Gastroesophageal sphincter (tissue), 4 donors: ENCODE results near the gene SPRN. TPM values are rescaled to one million over a fixed set of nuclear protein-coding genes. Genes with fewer than 3 reads are reported as not detected.
"Not testable (repeated sequence)": the region's sequence is repeated elsewhere in the genome, so short reads cannot be mapped to it uniquely, and the experiment has no call there.

ENCODE experiments used
- ATAC-seq: fragments of 150-250 bp; one replicate; pipeline ENCODE4 v1.9.1; 2016; ENCODE audit warnings: mild to moderate bottlenecking, moderate library complexity
- H3K27ac ChIP-seq, 4 donors: fragments of 200-600 bp; sonication (generic) in 3 of 4; 1 replicate in 3 of 4; 2 replicates in 1 of 4; pipeline ENCODE4 v1.5.1; 2016 to 2019
- H3K27me3 ChIP-seq: fragments of 200-600 bp; sonication (generic); one replicate; pipeline ENCODE4 v1.5.1; 2019
- H3K36me3 ChIP-seq, 2 donors: fragments of 200-600 bp; sonication (generic); one replicate each; pipeline ENCODE4 v1.5.1; 2019; ENCODE audit warnings: control low read depth in 1 of 2
- H3K4me1 ChIP-seq, 3 donors: fragments of 200-600 bp; sonication (generic); 1 replicate in 2 of 3; 2 replicates in 1 of 3; pipeline ENCODE4 v1.5.1; 2016 to 2019; ENCODE audit warnings: control low read depth in 2 of 3
- H3K4me3 ChIP-seq, 2 donors: fragments of 200-600 bp; sonication (generic); one replicate each; pipeline ENCODE4 v1.5.1; 2019; ENCODE audit warnings: mild to moderate bottlenecking in 1 of 2, moderate library complexity in 1 of 2
- H3K9me3 ChIP-seq, 3 donors: fragments of 200-600 bp; sonication (generic); one replicate each; pipeline ENCODE4 v1.5.1; 2017 to 2019; ENCODE audit warnings: control low read depth in 2 of 3
- EP300 ChIP-seq: sonication (generic); formaldehyde crosslinking; IDR thresholded peaks from one replicate; pipeline ENCODE4 v1.6.1; 2017; ENCODE audit warnings: antibody characterized with exemption, mild to moderate bottlenecking
- POLR2A ChIP-seq, 2 donors: fragments of 450-650 bp; IDR thresholded peaks; one replicate each; pipeline ENCODE4 v1.6.1; 2017; ENCODE audit warnings: antibody characterized with exemption in 2 of 2, mild to moderate bottlenecking in 2 of 2, moderate library complexity in 1 of 2
- POLR2AphosphoS5 ChIP-seq: sonication (generic); formaldehyde crosslinking; IDR thresholded peaks from one replicate; pipeline ENCODE4 v1.6.1; 2017; ENCODE audit warnings: antibody characterized with exemption
- WGBS, 2 donors: methylation state at CpG; one replicate each; pipeline ENCODE4 v1.1.5; 2018; ENCODE audit warnings: low coverage in 1 of 2; 5-methylcytosine and 5-hydroxymethylcytosine counted together
- total RNA-seq, 4 donors: library from RNA; depleted of rRNA; stranded (reverse); fragments of >200 nt; gene quantifications; one replicate each; pipeline ENCODE4 v1.1.0, GENCODE V29; 2016
- TF ChIP-seq, protein P1 (sequence below), 4 experiments: fragments of 200-600 bp in 2 of 4; fragments of 450-650 bp in 2 of 4; sonication (generic) in 1 of 4; IDR thresholded peaks; one replicate each; pipeline ENCODE4 v1.5.1; 2017 to 2019; ENCODE audit warnings: antibody characterized with exemption in 4 of 4, mild to moderate bottlenecking in 2 of 4, moderate library complexity in 2 of 4

The SPRN gene
- total RNA-seq, 4 donors from 2014 or later = 0.12 to 0.35 TPM; not detected in 2

DNA sequence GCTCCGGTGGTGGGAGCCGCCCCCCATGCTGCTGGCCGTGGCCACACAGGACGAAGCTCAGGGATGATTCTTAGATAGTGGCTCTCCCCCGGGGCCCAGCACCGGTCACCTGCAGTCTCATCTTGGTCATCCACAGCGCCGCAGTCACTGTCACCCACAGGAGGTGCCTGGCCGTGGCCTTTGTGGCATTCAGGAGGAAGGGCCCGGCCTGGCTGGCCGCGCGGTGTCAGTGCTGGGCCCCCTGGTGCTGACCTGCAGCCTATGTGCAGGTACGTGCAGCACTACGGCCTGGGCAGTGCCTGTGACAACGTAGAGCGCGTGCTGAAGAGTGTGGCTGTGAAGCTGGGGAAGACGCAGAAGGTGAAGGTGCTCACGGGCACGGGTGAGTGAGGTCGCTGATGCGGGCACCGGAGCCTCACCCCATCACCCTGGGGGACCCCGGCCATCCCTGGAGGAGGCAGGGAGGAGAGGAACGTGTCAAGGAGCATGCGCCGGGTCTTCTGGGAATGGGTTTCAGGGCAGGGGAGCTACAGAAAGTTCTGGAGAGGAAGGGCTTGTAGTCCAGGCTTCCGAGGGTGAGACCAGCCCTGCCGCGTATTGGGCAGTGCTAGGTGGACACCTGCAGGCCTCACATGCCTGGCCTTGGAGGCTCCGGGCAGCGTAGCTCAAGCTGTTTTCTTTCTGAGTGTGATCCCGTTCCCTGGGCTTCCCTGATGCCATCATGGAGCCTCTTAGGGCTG lies 5.0 kb downstream of the SPRN start:
- no peak for ATAC-seq
- Histone ChIP-seq H3K36me3 (peaks cover 0 to 55% of the 10 kb centered on the region in 2 donors), H3K9me3 (no peaks in the 10 kb centered on the region), H3K4me3 (no peak overlapping the region), H3K4me1 (peaks cover 0 to 10% (median 0%) of the 10 kb centered on the region in 3 donors), H3K27me3 (peaks cover 19% of the 10 kb centered on the region), H3K27ac (no peak overlapping the region)
- WGBS, 2 donors = 50 to 89% methylated on average over 2 to 3 of the region's 34 CpGs
- TF ChIP-seq EP300 = no peak
- TF ChIP-seq POLR2AphosphoS5 = no peak

DNA sequence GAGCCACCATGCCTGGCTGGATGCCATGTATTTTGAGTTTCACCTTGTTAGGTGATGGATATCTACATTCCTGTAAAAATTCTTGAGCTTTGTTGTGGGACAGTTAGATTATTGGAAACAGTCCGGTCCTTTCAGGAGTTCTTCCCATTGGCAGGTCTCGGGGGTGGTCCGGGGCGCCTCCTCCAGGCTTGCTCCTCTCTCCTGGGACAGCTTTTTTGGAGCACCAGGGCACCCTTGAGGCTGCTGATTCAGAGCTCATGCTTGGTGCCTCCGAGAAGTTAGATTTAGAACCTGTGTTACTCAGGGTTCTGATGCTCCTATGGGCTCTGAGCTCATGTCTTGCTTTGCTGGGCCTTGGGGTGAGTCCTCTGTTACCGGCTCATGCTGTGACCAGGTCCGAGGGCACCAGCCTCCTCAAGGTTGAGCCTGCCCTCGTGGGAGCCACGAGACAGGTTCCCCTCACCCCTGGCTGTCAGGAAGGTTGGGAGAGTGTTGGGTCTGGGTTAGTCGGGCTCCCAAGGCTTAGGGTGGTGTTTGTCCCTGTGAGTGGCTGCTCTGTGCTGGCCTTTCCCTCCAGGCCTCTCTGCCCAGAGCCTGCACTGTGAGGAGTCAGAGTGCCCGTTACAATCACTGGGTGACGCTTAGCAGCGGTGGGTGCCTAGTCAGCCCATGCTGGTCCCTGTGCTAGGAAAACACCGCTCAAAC lies 6.0 kb downstream of the SPRN start:
- TF ChIP-seq EP300 = no peak
- no peak overlapping the region for H3K4me3 ChIP-seq
- H3K27ac ChIP-seq = no peak overlapping the region
- no peaks in the 10 kb centered on the region for H3K9me3 ChIP-seq
- H3K4me1 ChIP-seq = peaks cover 0 to 7% (median 0%) of the 10 kb centered on the region in 3 donors
- peaks cover 16% of the 10 kb centered on the region for H3K27me3 ChIP-seq
- H3K36me3 ChIP-seq = peaks cover 0 to 61% of the 10 kb centered on the region in 2 donors
- WGBS, 2 donors = 60 to 95% methylated on average over 1 to 5 of the region's 14 CpGs
- no peak for ATAC-seq

DNA sequence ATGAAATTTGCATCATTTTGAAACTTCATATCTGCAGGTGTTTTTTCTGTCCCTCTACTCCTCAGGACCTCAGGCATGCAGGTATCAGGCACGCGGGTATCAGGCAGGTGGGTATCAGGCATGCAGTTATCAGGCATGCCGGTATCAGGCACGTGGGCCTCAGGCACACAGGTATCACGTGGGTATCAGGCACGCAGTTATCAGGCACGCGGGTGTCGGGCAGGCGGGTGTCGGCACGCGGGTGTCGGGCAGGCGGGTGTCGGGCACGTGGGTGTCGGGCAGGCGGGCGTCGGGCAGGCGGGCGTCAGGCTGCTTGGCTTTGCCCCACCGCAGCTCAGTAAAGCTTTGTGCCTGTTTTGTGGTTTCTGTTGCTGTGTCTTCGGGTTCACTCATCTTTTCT lies 8.7 kb downstream of the SPRN start:
- H3K36me3 ChIP-seq = peaks cover 0 to 81% of the 10 kb centered on the region in 2 donors
- TF ChIP-seq, protein P1, sequence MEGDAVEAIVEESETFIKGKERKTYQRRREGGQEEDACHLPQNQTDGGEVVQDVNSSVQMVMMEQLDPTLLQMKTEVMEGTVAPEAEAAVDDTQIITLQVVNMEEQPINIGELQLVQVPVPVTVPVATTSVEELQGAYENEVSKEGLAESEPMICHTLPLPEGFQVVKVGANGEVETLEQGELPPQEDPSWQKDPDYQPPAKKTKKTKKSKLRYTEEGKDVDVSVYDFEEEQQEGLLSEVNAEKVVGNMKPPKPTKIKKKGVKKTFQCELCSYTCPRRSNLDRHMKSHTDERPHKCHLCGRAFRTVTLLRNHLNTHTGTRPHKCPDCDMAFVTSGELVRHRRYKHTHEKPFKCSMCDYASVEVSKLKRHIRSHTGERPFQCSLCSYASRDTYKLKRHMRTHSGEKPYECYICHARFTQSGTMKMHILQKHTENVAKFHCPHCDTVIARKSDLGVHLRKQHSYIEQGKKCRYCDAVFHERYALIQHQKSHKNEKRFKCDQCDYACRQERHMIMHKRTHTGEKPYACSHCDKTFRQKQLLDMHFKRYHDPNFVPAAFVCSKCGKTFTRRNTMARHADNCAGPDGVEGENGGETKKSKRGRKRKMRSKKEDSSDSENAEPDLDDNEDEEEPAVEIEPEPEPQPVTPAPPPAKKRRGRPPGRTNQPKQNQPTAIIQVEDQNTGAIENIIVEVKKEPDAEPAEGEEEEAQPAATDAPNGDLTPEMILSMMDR (IDR thresholded peaks at IDR 0.05) = no peak
- TF ChIP-seq EP300 = no peak
- no peak for TF ChIP-seq POLR2AphosphoS5
- no peak for TF ChIP-seq POLR2A (IDR thresholded peaks at IDR 0.05)
- no peak for ATAC-seq
- no peak overlapping the region for H3K4me3 ChIP-seq
- no peak overlapping the region for H3K27ac ChIP-seq
- H3K27me3 ChIP-seq = no peaks in the 10 kb centered on the region
- no peaks in the 10 kb centered on the region for H3K4me1 ChIP-seq
- 94 to 97% methylated on average over 7 to 21 of the region's 25 CpGs for WGBS, 2 donors
- peaks cover 0 to 21% (median 0%) of the 10 kb centered on the region in 3 donors for H3K9me3 ChIP-seq

DNA sequence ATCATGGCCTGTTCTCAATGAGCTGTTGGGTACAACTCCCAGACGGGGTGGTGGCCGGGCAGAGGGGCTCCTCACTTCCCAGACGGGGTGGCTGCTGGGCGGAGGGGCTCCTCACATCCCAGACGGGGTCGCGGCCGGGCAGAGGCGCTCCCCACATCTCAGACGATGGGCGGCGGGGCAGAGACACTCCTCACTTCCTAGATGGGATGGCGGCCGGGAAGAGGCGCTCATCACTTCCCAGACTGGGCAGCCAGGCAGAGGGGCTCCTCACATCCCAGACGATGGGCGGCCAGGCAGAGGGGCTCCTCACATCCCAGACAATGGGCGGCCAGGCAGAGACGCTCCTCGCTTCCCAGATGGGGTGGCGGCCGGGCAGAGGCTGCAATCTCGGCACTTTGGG lies 10.0 kb downstream of the SPRN start:
- H3K27me3 ChIP-seq, H3K4me1 ChIP-seq, H3K4me3 ChIP-seq, ATAC-seq, H3K27ac ChIP-seq: not testable (repeated sequence)
- WGBS, 2 donors = no CpG with 5 or more reads among the region's 23 CpGs
- peaks cover 0 to 81% of the 10 kb centered on the region in 2 donors for H3K36me3 ChIP-seq
- H3K9me3 ChIP-seq = peaks cover 0 to 28% (median 0%) of the 10 kb centered on the region in 3 donors

DNA sequence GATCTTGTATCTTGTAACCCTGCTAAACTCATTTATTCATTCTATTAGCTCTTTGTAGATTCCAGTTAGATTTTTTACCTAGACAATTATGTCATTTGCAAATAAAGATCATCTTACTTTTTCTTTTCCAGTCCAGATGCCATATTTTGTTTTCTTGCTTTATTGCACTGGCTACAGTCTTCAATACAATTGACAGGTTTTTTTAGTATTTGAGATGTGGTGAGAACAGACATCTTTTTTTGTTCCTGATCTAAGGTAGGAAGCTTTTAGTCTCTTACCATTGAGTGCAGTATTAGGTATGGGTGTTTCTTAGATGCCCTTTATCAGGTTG lies 12.1 kb downstream of the SPRN start:
- Histone ChIP-seq H3K27me3 (no peaks in the 10 kb centered on the region), H3K4me3 (no peak overlapping the region), H3K9me3 (peaks cover 0 to 28% (median 0%) of the 10 kb centered on the region in 3 donors), H3K27ac (no peak overlapping the region), H3K36me3 (peaks cover 0 to 85% of the 10 kb centered on the region in 2 donors), H3K4me1 (no peaks in the 10 kb centered on the region)
- ATAC-seq = no peak
- TF ChIP-seq EP300 = no peak

DNA sequence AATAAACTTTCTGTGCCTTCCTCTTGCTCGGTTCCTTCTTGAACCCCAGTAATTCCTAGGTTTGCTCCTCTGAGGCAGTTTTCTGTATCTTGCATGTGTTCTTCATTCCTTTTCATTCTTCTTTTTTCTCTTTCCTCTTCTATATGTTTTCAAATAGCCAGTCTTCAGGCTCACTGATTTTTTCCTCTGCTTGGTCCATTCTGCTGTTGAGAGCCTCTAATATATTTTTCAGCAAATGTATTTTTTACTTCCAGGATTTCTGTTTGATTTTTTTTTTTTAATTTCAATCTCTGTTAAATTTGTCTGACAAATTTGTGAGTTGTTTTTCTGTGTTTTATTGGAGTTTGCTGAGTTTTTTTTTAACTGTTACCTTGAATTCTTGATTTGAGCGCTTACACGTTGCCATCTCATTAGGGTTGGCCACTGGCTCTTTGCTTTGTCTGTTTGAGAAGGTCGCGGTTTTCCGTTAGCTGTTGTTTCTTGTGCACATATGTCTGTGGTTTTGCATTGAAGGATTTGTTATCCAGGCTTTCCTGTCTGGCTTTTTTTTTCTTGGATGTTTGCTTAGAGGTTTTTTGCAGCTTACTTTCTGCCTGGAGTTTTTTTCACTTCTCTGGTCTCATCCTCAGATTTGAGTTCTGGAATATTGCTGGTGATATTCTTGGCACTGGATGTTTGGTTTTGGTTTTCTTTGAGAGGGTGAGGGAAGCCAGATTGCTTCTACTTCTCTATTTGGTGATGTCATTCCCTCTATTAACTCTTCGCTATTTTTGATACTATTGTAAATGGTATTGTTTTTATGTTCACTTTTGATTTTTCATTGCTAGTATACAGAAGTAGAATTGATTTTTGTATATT lies 12.7 kb downstream of the SPRN start:
- Histone ChIP-seq H3K9me3 (peaks cover 0 to 28% (median 0%) of the 10 kb centered on the region in 3 donors), H3K4me3 (no peak overlapping the region), H3K36me3 (peaks cover 0 to 91% of the 10 kb centered on the region in 2 donors), H3K27ac (no peak overlapping the region), H3K27me3 (no peaks in the 10 kb centered on the region), H3K4me1 (no peaks in the 10 kb centered on the region)
- WGBS, 2 donors = 99 to 100% methylated on average over 2 to 6 of the region's 7 CpGs
- no peak for TF ChIP-seq EP300
- no peak for TF ChIP-seq POLR2AphosphoS5
- no peak for TF ChIP-seq POLR2A (IDR thresholded peaks at IDR 0.05)
- TF ChIP-seq, protein P1 (IDR thresholded peaks at IDR 0.05) = no peak
- ATAC-seq = no peak
